Measurements from ENCODE around the gene GLYAT. TPM values are rescaled to one million over a fixed set of nuclear protein-coding genes. Genes with fewer than 3 reads are reported as not detected.

GLYAT gene
- not detected for total RNA-seq
- long read RNA-seq, donor 1, result 0 reads
- long read RNA-seq, donor 2, result 0 reads

- DNase-seq (ENCODE audit: low spot score), result no peak
- intact Hi-C loops (cut with DNase I), result no loop called here
Measured at GRCh38 chr11:58731819-58732218, at the start of gene GLYAT. Gene GLYAT (minus strand): TSS chr11:58731943. CDS start chr11:58724496, 7,447 bp downstream.

DNA sequence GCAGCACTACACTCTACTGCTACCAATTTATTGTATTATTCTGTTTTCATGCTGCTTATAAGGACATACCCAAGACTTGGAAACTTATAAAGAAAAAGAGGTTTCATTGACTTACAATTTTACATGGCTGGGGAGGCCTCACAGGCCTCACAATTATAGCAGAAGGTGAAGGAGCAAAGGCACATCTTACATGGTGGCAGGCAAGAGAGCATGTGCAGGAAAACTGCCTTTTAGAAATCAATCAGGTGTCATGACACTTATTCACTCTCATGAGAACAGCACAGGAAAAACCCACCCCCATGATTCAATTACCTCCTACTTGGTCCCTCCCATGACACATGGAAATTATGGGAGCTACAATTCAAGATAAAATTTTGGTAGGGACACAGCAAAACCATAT lies 49.6 kb upstream of the GLYAT start:
- intact Hi-C loops (cut with DNase I), result no loop called here

GRCh38 chr11:58780578-58780977 lies 48.8 kb upstream of the GLYAT start:
- no peak for DNase-seq (ENCODE audit: low spot score)
- intact Hi-C loops (cut with DNase I), result no loop called here

More for the DNA sequence above, 49.6 kb upstream of the GLYAT start:
- no peak for DNase-seq (ENCODE audit: low spot score)

DNA sequence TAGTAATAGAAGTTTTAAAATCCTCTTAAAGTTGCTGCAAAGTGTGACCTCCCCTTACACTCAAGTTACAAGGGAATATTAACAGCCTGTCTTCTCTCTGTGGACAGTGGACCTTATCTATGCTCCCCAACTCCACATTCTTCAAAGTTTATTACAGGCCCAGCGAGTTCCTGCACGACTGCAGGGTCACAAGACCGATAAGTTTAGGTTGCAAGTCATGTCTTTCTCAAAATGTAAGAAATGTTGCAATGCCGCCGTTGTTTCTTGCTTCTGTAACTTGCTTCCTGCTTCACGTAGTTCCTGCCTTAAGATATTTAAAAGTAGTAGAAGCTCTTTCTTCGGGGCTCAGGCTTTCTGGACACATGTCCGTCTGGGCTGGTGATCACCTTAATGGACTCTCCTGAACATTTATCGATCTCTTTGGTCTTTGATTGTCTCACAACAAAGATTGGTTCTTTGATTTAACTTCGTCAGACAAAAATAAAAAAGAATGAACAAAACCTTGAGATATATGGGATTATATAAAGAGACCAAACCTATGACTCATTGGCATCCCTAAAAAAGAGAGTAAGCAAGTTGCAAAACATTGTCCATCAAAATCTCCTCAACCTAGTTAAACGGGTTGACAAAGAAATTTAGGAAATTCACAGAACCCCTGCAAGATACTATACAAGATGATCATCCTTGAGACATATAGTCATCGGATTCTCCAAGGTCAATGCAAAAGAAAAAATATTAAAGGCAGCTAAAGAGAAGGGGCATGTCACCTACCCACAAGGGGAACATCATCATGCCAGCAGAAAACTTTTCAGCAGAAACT lies 45.4 kb upstream of the GLYAT start:
- DNase-seq (ENCODE audit: low spot score), result no peak
- intact Hi-C loops (cut with DNase I), result no loop called here

DNA sequence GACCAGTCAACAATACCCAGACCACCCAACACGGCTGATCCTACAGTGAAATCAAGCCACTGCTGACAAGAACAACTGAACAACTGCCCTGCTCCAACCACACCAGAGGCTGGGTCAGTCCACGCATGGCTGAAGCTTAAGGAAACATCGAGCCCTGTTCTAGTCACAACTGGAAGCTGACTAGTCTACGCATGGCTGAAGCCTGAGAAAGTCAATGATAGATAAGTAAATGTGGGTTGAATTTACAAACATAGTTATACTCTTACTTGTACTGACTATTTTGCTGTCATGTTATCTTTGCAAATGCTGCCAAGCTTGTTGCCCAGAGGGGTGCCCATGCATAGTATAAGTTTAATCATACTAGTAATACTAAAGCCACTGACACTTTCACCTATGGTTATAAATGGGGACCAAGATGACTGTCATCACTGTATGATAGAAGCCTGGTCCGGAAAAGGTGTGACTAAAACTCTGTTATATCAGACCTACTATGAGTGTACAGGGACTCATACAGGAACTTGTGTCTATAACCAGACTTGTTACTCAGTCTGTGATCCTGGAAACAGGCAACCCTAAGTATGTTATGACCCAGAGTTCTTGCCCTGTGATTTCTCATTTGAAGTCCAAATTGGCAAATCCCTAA lies 43.4 kb upstream of the GLYAT start:
- DNase-seq (ENCODE audit: low spot score), result no peak
- intact Hi-C loops (cut with DNase I), result no loop called here

DNA sequence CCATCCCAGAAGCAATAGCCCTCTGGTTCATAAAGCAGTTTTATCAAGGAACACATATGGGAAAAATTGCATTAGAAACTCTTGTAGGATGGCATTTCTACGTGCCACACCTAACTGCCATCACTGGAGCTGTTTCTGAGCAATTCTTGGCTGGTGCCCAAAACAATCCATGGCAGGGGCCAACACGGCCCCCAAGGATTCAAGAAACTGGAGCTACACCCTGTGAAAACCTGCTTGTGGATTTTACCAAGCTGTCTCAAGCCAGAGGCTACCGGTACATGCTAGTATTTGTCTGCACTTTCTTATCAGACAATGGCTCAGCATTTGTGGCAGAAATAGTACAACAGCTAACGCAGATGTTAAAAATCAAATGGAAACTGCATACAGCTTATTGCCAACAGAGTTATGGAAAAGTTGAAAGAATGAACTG lies 42.4 kb upstream of the GLYAT start:
- no peak for DNase-seq (ENCODE audit: low spot score)
- intact Hi-C loops (cut with DNase I), result loop anchor here in 1 of 2 donors (5.0 kb wide), 1 partner anchor 1932 kb away; no protein-coding TSS in a partner anchor

DNA sequence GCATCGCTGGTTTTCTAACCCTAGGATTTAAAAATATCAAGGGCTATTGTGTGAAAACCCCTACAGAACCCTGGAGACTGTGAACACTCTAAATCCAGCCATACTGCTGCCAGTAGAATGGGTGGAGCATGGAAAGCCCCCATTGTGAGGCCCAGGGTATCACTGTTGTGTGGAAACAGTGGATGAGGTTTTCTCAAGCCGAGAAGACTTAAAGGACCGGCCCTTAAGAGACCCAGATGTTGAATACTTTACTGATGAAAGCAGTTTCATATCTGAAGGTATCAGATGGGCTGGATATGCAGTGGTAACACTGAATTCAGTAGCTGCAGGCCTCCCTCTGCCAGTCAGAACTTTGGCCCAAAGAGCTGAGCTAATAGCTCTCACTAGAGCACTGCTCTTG lies 41.6 kb upstream of the GLYAT start:
- no peak for DNase-seq (ENCODE audit: low spot score)
- intact Hi-C loops (cut with DNase I), result loop anchor here in 1 of 2 donors (5.0 kb wide), 1 partner anchor 1931 kb away; no protein-coding TSS in a partner anchor

GRCh38 chr11:58772329-58773285 lies 40.9 kb upstream of the GLYAT start:
- no peak for DNase-seq (ENCODE audit: low spot score)
- intact Hi-C loops (cut with DNase I), result loop anchor here in 1 of 2 donors (5.0 kb wide), 1 partner anchor 1930 kb away; no protein-coding TSS in a partner anchor

DNA sequence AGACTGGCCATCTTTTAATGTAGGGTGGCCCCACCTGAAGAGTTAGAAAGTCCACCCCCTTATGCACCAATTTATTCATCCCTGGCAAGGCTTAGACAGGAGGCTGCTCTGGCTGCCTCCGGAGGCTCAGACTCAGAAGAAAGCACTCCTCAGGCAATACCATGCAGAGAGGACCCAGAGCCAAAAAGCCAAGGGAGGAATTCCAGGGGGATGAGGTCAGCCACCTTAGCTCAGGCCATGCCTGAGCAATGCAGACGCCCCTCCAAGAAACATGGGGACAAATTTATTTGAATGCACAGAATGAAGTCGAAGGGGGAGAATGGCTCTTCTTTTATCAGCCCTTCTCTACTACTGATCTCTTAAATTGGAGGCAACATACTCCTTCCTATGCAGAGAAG lies 39.7 kb upstream of the GLYAT start:
- no peak for DNase-seq (ENCODE audit: low spot score)
- intact Hi-C loops (cut with DNase I), result loop anchor here in 1 of 2 donors (5.0 kb wide), 1 partner anchor 1929 kb away; no protein-coding TSS in a partner anchor

GRCh38 chr11:58770627-58771457 lies 39.1 kb upstream of the GLYAT start:
- no peak for DNase-seq (ENCODE audit: low spot score)
- intact Hi-C loops (cut with DNase I), result loop anchor here in 1 of 2 donors (5.0 kb wide), 1 partner anchor 1929 kb away; no protein-coding TSS in a partner anchor

DNA sequence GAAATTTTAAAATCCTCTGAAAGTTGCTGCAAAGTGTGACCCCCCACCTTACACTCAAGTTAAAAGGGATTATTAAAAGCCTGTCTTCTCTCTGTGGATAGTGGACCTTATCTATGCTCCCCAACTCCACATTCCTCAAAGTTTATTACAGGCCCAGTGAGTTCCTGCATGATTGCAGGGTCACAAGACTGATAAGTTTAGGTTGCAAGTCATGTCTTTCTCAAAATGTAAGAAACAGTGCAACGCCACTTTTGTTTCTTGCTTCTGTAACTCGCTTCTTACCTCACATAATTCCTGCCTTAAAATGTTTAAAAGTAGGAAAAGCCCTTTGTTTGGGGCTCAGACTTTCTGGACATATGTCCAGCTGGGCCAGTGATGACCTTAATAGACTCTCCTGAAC lies 38.4 kb upstream of the GLYAT start:
- no peak for DNase-seq (ENCODE audit: low spot score)
- intact Hi-C loops (cut with DNase I), result loop anchor here in 1 of 2 donors (5.0 kb wide), 1 partner anchor 1928 kb away; no protein-coding TSS in a partner anchor

- intact Hi-C loops (cut with DNase I), result no loop called here
- no peak for DNase-seq (ENCODE audit: low spot score)
Measured at GRCh38 chr11:58769308-58769707, 37.6 kb upstream of the GLYAT start.

DNA sequence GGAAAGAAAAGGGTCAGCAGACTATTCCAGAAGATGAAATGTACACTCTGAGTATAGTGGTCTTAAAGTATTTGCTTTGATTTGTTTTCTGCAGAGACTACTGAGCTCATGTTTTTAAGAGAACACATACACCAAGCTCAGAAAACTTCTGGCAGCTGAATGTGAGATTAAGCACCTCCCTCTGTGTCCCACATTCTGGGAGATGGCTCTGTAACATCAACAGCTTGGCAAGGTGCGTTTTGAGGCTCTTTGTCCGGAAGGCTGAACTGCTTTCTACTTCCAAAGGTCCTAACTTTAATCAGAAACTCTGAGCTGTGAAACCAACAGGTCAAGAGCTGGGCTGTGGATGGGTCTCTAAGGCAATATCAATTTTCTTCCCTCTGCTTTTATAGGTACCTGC lies 36.4 kb upstream of the GLYAT start:
- intact Hi-C loops (cut with DNase I), result no loop called here
- DNase-seq (ENCODE audit: low spot score), result no peak

GRCh38 chr11:58765078-58765477 lies 33.3 kb upstream of the GLYAT start:
- intact Hi-C loops (cut with DNase I), result no loop called here
- no peak for DNase-seq (ENCODE audit: low spot score)

DNA sequence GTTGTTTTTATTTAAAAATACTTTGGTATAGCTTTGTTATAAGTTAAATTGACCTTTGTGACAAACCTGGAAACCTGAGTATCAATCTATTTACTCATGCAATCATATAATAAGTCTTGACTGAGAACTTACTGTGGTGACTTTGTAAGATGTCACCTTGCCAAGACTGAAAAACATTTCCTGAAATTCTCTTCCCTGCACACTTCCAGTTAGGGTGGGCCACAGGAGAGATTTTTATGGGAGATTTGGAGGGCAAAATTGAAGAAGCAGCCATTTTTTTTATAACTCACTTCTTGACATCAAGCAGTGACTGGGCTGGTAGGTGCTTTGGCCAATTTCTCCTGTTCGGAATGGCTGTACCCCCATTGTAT lies 31.4 kb upstream of the GLYAT start:
- intact Hi-C loops (cut with DNase I), result no loop called here
- no peak for DNase-seq (ENCODE audit: low spot score)

DNA sequence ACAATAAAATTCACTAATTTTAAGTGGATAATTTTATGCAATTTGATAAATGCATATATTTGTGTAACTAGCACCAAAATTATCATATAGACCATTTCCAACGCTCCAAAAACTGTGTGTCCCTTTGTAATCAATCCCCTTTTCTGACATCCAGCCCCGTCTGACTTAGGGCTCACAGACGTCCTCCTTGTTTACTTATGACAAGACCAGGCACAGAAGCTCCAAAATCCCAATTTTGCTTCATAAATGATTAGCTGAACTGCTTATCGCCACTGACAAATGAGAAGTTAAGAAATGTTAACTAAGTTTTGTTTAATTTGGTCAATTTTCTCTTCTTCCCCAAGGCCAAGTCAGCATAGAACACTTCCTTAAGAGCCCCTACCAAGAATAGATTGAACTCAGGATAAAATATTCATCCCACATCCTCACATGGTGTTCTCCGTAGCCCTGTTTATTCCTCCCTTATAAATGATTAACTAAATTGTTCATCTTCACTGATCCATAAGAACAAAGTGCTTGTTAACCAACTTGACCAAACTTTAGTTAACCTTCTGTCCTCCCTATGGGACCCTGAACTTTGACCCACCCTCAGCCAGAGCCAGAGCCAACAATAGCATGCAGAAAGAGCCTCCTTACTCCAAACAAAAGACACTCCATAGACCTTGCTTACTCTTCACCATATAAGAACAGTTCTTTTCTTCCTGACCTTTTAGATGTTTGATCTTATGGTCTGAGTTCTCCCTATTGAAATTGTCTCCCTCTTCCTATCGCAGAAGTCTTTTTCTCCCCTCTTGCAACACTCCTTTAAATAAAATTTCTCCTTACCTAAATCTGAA lies 30.8 kb upstream of the GLYAT start:
- no peak for DNase-seq (ENCODE audit: low spot score)
- intact Hi-C loops (cut with DNase I), result no loop called here

DNA sequence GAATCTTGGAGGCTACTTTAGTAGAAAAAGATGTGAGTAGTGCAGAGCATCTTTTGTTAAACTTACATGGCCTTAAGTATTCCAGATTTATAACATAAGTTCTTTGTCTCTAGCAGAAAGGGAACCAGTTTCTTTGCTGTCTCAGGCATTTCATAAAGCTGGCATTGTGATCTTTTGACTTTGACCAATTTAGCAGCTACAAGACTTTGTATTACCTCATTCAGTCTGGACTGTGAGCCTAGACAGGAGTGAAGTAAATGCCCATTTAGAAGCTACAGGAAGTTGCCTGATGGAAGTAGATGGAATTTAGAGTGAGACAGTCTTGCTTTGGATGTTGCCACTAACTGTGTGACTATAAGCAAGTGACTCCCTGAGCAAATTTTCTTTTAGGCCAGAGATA lies 25.7 kb upstream of the GLYAT start:
- no peak for DNase-seq (ENCODE audit: low spot score)
- intact Hi-C loops (cut with DNase I), result no loop called here

Data from posterior vena cava (tissue), 2 donors.